Esophagus mucosa (tissue), 1 donor: ENCODE data around the gene PSMA6. TPM values are rescaled to one million over a fixed set of nuclear protein-coding genes. Genes with fewer than 3 reads are reported as not detected.
A peak's percentile ranks its signal among the peaks of the same experiment; 100 is the strongest.
"Not testable (repeated sequence)": the region's sequence is repeated elsewhere in the genome, so short reads cannot be mapped to it uniquely, and the experiment has no call there.

Source experiments
- ATAC-seq: fragments of 200-7000 bp; cut with Tn5 transposase; one replicate; pipeline ENCODE4 v1.9.1; 2020
- total RNA-seq: library from RNA; stranded (reverse); gene quantifications from one replicate; pipeline ENCODE4 v1.2.4, GENCODE V29; 2023
- donor health status: DM: yes; HTN: yes; CAD: no.

Gene PSMA6
- total RNA-seq, 1 donor from 2014 or later, result 188 TPM

GRCh38 chr14:35285168-35286002, 6.8 kb upstream of the PSMA6 start:
- ATAC-seq, result peak; percentile 72

DNA sequence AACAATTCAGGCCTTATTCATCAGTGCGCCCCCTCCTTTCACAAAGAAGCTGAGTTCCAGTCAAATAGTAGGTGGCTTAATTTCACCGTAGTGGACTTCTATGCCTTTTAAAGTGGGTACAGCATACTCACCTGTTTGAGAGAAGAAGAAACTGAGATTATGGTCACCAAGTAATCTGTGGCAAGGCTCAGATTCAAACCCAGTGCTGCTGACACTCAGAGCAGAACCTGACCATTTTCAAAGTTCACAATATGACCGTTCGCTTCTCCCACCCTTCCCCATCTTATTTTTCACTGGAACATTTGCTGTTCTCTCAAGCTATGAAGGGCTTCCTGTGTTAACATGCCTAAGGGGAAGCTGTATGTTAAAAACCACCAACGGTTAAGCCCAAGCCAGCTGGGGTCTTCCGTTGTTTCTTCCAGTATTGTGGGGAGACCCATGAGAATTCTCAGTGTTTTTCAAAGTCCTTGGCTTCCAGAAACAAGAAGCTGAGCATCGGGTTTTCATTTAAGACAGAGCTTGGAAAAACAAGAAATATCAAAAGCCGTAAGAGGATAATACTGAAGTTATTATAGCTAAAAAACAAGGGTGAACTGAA, 6.1 kb upstream of the PSMA6 start:
- no peak for ATAC-seq

GRCh38 chr14:35286707-35287106, 5.5 kb upstream of the PSMA6 start:
- ATAC-seq, result no peak

- ATAC-seq, result no peak
These were observed 4.7 kb upstream of the PSMA6 start for GRCh38 chr14:35287431-35288013.

- no peak for ATAC-seq
These were observed 2.6 kb upstream of the PSMA6 start for GRCh38 chr14:35289623-35290022.

DNA sequence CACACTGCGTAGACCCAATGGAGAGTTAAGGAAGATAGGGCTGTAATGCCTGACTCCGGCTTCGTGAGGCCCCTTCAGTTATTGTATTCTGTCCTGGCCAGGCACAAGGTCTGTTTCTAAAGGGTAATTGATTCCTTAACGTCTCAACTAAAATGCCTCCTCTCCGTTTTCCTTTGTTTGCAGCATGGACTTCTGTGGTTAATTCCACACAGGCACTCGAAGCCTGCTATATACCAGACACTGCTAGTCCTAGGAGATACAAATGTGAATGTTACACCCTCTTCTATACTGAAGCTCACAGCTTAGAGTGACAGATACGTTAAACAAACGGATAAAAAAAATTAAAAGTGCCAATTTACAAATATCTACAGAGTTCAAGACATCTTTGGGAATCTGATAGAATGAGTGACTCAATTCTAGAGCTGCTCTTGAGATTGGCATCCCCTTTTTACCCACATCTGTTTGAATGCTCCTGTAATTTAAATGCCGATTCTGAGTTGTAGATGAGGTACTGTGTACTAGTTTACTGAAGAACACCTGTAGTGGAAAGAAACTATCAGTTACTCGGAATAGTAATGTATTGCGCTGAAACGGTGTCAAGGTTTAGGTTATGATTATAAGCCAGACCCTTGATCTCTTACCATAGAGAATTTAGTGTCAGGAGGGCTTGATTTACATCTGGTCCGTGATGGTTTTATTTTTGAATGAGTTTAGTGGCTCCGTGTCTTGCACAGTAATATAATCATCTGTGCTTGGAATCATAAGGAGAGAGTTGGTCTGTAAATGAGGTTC, 784 bp downstream of the PSMA6 start:
- ATAC-seq, result no peak

- no peak for ATAC-seq
These were observed 3.6 kb downstream of the PSMA6 start for GRCh38 chr14:35295845-35296161.

GRCh38 chr14:35296545-35296944, 4.4 kb downstream of the PSMA6 start:
- no peak for ATAC-seq

DNA sequence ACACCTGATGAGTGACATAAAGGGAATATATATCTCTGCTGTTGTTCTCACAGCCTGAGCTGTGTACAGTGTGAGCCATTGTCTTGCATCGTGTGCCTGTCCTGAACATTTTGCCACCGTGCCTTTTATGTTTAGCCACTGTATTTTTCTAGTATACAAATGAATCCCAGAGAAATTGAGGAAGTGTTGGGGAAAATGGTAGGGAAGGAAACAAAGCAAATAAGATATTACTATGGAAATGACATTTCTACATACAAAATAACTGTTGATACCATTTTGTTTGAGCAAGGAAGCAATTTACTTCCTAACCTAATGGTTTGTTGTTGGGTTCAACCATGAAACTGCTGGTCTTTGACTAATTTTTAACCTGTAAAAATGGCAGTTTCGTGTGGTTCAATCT, 5.5 kb downstream of the PSMA6 start:
- ATAC-seq, result no peak

DNA sequence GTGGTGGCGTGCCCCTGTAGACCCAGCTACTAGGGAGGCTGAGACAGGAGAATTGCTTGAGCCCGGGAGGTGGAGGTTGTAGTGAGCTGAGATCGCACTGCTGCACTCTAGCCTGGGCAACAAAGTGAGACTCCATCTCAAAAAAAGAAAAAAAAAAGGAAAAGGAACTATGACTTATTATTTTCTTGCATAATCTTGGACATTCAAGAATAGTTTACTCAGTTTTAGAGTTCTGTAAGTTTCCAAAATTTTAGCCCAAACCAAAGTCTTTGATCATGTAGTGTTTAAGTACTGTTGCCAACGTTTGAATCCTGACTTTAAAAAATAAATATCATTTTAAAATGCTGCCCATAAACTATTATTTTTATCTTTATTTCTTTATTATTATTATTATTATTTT, 6.2 kb downstream of the PSMA6 start:
- ATAC-seq, result no peak

DNA sequence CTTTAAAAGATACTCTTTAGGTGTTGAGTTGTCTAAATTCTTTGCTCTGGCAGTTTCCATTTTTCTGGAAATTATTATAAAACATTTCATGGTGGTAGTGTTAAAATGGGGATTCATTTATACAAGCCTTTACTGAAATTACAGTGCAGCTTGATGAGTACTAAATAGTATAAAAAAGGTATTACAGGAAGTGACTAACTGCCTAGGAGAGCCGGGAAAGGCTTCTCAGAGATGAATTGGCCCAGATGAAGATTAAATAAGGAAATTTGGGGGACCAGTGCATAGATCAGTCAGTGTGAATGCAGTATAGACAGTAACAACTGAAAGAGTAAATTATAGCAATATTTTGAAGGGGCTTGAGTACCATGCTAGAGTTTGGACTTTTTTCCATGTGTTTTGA, 7.5 kb downstream of the PSMA6 start:
- no peak for ATAC-seq

GRCh38 chr14:35300228-35300627, 8.0 kb downstream of the PSMA6 start:
- no peak for ATAC-seq

GRCh38 chr14:35301334-35301733, 9.2 kb downstream of the PSMA6 start:
- ATAC-seq, result not testable (repeated sequence)

GRCh38 chr14:35301735-35302528, 9.8 kb downstream of the PSMA6 start:
- ATAC-seq, result no peak

- ATAC-seq, result no peak
These were observed 11.2 kb downstream of the PSMA6 start for GRCh38 chr14:35303149-35303935.

- ATAC-seq, result no peak
These were observed 12.8 kb downstream of the PSMA6 start for GRCh38 chr14:35304812-35305462.

DNA sequence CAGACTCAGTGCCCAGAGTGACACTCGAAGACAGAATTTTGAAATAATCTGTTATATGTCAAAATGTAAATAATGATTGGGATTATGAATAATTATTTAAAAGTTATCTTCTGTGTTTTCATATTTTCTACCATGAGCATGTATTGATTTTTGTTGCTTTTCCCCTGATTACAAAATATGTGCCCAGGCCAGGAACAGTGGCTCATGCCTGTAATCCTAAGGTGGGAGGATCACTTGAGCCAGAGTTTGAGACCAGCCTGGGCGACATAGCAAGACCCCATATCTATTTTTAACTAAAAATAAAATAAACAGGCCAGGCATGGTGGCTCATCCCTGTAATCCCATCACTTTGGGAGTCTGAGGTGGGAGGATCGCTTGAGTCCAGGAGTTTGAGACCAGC, 13.5 kb downstream of the PSMA6 start:
- no peak for ATAC-seq

DNA sequence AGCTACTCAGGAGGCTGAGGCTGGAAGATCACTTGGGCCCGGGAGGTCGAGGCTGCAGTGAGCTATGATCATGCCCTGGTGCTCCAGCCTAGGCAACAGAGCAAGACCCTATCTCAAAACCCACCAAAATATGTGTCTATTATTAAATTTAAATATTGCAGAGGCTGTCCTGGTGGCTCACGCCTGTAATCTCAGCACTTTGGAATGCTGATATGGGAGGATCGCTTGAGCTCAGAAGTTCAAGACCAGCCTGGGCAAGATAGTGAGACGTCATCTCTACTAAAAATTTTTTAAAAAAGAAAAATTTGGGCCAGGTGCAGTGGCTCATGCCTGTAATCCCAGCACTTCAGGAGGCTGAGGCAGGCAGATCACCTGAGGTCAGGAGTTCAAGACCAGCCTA, 13.9 kb downstream of the PSMA6 start:
- no peak for ATAC-seq

DNA sequence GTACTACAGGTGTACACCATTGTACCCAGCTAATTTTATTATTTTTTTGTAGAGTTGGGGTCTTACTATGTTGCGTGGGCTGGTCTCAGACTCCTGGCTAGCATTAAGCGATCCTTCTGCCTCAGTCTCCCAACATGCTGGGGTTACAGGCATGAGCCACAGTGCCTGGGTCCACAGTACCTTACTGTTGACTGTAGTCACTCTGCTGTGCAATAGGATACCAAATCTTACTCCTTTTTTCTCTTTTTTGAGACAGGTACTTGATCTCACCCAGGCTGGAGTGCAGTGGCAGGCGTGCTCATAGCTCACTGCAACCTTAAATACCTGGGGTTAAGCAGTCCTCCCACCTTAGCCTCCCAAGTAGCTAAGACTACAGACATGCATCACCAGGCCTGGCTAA, 25.6 kb downstream of the PSMA6 start:
- no peak for ATAC-seq

- no peak for ATAC-seq
These were observed 27.3 kb downstream of the PSMA6 start for GRCh38 chr14:35319509-35319908.

GRCh38 chr14:35320472-35320871, 28.3 kb downstream of the PSMA6 start:
- ATAC-seq, result peak; percentile 50
